NCI-H82 (cell line): ENCODE results near the gene HOXC9.

Experiments
- DNase-seq: peaks from one replicate; lab custom pipeline; 2025; lab: John Stamatoyannopoulos, UW

HOXC9 gene

GRCh38 chr12:53963434-53964314 lies 36.3 kb upstream of the HOXC9 start:
- DNase-seq: no peak

GRCh38 chr12:53964315-53964713 lies 35.6 kb upstream of the HOXC9 start:
- no peak for DNase-seq

- DNase-seq: no peak
Observed at GRCh38 chr12:53965281-53966084, 34.5 kb upstream of the HOXC9 start.

DNA sequence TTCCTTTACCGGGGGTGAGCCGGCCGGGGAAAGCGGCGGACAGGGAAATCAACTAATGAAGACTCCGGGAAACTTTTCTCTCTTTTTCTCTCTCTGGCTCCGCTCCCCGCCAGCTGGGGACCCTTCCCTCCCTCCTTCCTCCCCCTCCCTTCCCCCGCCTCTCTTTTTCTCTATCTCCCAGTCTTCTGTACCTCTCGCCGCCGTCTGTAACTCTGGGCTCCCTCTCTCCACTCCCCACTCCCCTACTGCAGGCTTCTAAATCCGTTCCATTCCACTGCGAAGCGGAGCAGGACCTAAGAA lies 33.9 kb upstream of the HOXC9 start:
- DNase-seq: no peak

DNA sequence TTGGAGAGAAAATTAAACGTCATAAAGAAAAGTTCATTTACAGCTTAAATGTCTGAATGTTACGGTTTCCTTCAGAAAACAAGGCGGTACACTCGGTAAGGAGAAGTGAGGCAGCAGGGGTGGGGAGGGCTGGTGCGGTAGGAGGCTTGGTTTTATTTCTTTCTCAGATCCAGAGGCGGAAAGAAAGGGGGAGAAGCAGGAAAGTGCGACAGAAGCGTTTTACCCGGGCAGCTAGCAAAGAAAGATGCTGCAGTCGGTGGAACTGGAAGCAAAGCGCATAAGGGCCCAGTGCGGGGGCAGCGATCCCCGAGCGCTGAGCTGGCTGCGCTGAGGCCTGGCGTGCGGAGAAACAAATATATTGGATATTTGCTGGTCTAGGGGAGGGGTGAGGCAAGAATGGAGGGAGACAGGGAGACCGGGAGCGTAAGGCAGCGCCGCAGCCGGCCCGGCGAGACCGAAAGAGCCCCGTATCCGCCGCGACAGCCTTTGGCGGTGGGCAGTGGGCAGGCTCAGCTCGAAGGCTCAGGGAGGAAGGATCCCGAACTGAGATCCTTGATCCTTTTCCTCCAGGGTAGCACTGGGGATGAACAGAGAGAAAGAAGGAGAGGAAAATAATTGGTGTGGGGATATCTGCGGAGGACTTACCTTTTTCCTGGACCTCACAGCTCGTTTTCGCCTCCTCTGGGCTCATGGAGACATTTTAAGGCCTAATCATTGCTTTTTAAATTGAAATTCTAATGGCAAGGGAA lies 33.4 kb upstream of the HOXC9 start:
- no peak for DNase-seq

- no peak for DNase-seq
Observed at GRCh38 chr12:53967421-53967925, 32.5 kb upstream of the HOXC9 start.

- no peak for DNase-seq
Observed at GRCh38 chr12:53968214-53969127, 31.5 kb upstream of the HOXC9 start.

DNA sequence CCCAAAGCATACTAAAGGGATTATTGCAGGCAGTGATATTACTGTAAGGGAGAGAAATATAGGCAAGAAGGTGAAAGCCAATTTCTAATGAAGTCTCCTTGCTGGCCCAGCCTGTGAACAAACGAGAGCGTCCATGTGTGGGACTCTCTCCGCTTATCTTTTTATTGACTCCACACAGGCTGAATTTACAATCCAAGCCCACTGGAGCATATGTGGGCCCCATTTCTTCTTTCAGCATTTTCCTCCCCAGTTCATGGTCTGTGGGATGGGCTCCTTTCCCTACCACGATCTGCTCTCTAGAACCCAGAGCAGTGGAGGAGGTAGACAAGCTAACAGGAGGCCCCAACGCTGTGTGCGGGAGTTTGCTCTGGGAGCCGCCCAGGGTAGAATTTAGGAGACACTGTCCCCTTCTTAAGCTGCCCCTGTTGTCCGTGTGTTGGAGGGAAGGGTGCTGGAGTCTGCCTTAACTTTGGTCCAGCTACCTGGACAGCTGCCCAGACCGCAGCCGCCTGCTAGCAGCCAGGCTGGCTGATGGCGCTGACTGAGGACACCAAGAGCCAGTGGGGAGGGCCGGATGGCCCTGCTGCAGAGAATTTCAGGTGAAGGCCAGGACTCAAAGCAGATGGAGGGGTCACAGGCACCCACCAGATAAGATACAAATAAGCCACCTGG lies 30.2 kb upstream of the HOXC9 start:
- no peak for DNase-seq

DNA sequence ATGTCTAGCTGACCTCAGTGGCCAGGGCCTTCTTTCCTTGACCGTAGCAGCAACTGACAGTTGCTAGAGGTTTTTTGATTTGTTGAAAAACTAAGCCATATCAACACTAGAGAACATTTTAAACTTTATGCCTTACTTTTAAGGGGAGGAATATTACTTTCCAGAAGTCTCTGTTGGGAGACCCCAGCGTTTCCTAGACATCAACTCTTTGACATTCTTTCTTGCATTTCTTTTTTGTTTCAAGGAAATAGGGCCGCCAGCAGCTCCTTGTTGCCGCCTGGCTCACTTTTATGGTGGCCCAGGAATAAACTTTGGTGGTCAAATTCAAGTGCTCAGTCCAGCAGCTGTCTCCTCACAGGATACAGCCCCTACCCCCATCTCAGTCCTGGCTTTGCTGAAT lies 29.5 kb upstream of the HOXC9 start:
- no peak for DNase-seq

- no peak for DNase-seq
Observed at GRCh38 chr12:53971129-53971528, 28.8 kb upstream of the HOXC9 start.

- DNase-seq: no peak
Observed at GRCh38 chr12:53971686-53972085, 28.3 kb upstream of the HOXC9 start.

- DNase-seq: no peak
Observed at GRCh38 chr12:53972152-53972702, 27.7 kb upstream of the HOXC9 start.

DNA sequence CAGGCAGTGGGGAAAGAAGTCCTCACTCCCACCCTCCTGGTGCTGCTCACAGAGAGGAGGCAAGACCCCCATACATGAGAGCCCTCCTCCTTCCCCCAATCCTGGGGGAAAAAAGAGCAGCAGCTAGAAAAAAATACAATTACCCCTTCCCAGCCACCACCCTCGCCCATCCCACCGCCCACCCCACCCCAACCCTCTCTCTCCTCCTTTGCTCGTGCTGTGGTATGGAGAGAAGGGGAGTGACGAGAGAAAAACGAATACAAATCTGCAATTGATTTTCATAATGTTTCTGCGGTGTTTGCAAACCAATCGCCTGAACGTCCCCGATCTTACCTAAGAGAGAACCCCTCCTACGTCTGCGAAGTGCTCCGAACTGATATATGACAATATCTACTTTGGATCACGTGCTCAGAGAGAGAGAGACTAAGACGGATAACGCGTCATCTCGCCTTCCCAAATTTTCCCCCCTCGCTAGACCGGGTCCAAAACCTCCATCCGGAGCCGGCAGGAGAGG lies 27.2 kb upstream of the HOXC9 start, which contains the start of gene HOXC11:
TSS of gene HOXC11 (plus strand) at position 405 of the 514 bp plus-strand sequence. CDS start 116 bp downstream, outside the sequence.
- no peak for DNase-seq

- DNase-seq: no peak
Observed at GRCh38 chr12:53973236-53974042, 26.5 kb upstream of the HOXC9 start.

DNA sequence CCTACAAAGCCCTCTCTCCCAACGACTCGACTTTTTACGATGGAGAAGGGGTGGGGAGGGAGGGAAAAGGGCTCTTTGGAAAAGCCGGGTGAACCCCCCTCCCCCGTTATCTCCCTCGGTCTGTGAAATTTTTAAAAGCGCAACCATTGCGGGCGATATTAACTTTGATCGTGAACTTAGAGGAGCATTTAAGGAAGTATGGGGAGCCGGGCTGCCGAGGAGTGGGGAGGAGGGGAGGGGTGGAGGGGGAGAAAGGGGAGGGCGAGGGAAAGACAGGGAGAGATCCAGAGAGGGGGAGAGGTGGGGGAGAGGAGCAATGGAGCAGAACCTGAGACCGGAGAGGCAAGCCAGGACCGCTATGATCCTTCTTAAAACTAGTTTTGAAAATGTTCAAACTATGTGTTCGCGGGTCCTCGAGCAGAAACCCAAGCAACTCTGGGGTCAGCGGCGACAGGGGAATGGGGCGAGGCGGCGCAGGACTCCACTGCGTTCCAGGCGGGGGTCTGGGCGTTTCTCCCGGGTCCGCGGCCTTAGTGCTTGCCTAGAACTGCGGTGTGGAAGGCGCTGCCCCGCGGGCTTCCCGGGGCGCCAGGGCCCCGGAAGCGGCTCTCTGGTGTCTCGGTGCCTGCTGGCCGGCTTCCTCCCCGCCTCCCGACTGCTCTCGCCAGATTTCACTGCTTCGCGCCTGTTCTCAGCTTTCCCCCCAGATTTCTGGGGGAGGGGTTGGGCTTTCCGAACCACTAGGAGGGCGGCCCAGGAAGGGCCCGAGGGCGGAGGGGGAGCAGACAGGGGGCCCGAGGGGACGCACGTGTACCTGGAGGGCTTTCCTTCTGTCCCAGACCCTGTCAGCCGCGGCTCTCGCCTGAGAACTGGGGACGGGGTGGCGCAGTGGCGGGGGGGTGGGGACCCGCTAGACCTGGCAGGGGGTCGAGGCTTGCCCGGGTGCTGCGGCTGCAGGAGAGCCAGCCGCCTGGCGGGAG lies 25.6 kb upstream of the HOXC9 start, which contains the start of gene HOTAIR:
TSS of gene HOTAIR (minus strand) at position 871 of the 980 bp plus-strand sequence.
- DNase-seq: peak; percentile 64

DNA sequence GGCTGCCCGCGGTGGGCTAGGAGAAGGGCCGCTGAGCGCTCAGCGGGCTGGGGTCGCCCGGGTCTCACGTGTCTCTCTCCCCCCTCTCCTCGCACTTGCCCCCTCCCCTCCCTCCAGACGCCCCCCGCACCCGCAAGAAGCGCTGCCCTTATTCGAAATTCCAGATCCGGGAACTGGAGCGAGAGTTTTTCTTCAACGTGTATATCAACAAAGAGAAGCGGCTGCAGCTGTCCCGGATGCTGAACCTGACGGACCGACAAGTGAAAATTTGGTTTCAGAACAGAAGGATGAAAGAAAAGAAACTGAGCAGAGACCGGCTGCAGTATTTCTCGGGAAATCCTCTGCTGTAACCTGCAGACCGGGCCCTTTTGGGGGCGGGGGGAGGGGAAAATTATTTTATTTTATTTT lies 24.9 kb upstream of the HOXC9 start:
- no peak for DNase-seq

DNA sequence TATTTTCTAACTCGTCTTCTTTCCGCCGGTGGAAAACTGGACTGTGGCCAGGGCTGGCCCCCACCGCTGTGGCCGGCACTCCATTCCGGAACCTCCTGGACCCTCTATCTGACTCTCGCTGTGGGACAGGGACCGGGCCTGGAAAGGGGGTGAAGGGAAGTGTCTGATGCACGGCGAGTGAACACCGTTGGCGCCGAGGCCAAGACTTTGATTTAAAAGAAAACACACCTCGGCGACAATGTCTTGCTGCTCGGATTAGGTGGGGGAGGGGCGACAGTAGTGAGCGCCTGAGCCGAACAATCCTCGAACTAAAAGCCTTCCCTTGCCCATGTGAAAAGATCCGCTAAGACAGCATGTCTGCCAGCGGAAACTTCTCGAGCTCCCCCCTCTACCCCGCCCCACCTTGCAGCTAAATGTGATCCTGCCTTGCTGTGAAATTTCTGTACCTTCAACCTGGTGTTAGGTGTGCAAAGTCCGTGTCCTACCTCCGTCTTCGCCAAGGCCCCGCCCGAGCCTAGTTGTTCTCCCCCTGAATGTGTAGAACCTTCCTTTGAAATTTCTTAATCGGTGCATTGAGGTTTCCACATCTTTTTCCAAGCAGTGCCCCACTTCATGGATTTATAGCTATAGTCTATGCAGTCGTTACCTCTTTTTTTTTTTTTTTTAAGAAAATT lies 24.3 kb upstream of the HOXC9 start:
- DNase-seq: no peak
